ENCODE data around the gene ANKH.

Gene ANKH

GRCh38 chr5:14787801-14788579, 83.6 kb downstream of the ANKH start:
- DNase-seq = no peak

GRCh38 chr5:14783691-14784090, 87.9 kb downstream of the ANKH start:
- DNase-seq = no peak

GRCh38 chr5:14782591-14782990, 89.0 kb downstream of the ANKH start:
- no peak for DNase-seq

GRCh38 chr5:14781106-14781505, 90.5 kb downstream of the ANKH start:
- DNase-seq = no peak

GRCh38 chr5:14779975-14780374, 91.6 kb downstream of the ANKH start:
- no peak for DNase-seq

- no peak for DNase-seq
These were observed 92.8 kb downstream of the ANKH start for GRCh38 chr5:14778792-14779070.

GRCh38 chr5:14777932-14778791, 93.4 kb downstream of the ANKH start:
- DNase-seq = no peak

- DNase-seq = no peak
These were observed 94.4 kb downstream of the ANKH start for GRCh38 chr5:14777187-14777586.

GRCh38 chr5:14776602-14777001, 95.0 kb downstream of the ANKH start:
- DNase-seq = no peak

- DNase-seq = no peak
These were observed 95.7 kb downstream of the ANKH start for GRCh38 chr5:14775857-14776256.

- no peak for DNase-seq
These were observed 98.0 kb downstream of the ANKH start for GRCh38 chr5:14773588-14773987.

GRCh38 chr5:14771972-14772371, 99.6 kb downstream of the ANKH start:
- DNase-seq = no peak

GRCh38 chr5:14771189-14771588, 100.4 kb downstream of the ANKH start:
- DNase-seq = no peak

- DNase-seq = no peak
These were observed 102.8 kb downstream of the ANKH start for GRCh38 chr5:14768508-14769365.

- no peak for DNase-seq
These were observed 103.7 kb downstream of the ANKH start for GRCh38 chr5:14767735-14768507.

GRCh38 chr5:14767053-14767452, 104.5 kb downstream of the ANKH start:
- no peak for DNase-seq

- DNase-seq = no peak
These were observed 105.0 kb downstream of the ANKH start for GRCh38 chr5:14766584-14766983.

- no peak for DNase-seq
These were observed 106.0 kb downstream of the ANKH start for GRCh38 chr5:14765587-14765986.

- DNase-seq = no peak
These were observed 108.9 kb downstream of the ANKH start for GRCh38 chr5:14762549-14763216.

- no peak for DNase-seq
These were observed 111.0 kb downstream of the ANKH start for GRCh38 chr5:14760548-14761002.

GRCh38 chr5:14759744-14760547, 111.6 kb downstream of the ANKH start:
- DNase-seq = no peak
